Activated B cell treated with CpG ODN at 0.5 μM for 24 hours (primary cell): ENCODE measurements around the gene PTPN13. TPM values are rescaled to one million over a fixed set of nuclear protein-coding genes. Genes with fewer than 3 reads are reported as not detected.

Experiments used
- ATAC-seq: fragments of 200-7000 bp; cut with Tn5 transposase; one replicate; pipeline ENCODE4 v1.10.0; 2021; ENCODE audit warnings: low read depth, mild to moderate bottlenecking, moderate library complexity
- CTCF ChIA-PET: fragments of 350-600 bp; sonication (Branson Sonifier 250); formaldehyde crosslinking; loops from one replicate; lab custom pipeline; 2021; ENCODE audit warnings: antibody characterized with exemption; lab: Charles Lee
- POLR2A ChIA-PET: fragments of 350-600 bp; sonication (Branson Sonifier 250); formaldehyde crosslinking; loops from one replicate; lab custom pipeline; 2021; ENCODE audit warnings: antibody characterized with exemption; lab: Charles Lee
- DNase-seq: peaks from one replicate; pipeline ENCODE4 v3.0.0; 2022
- H3K27ac Mint-ChIP-seq: one replicate; pipeline ENCODE4 v1.8.0; 2020; ENCODE audit warnings: mixed read lengths
- H3K27me3 Mint-ChIP-seq: one replicate; pipeline ENCODE4 v1.8.0; 2021; ENCODE audit warnings: mixed read lengths
- H3K36me3 Mint-ChIP-seq: one replicate; pipeline ENCODE4 v1.8.0; 2021; ENCODE audit warnings: low read depth, mixed read lengths
- H3K4me1 Mint-ChIP-seq: one replicate; pipeline ENCODE4 v1.8.0; 2021; ENCODE audit warnings: mixed read lengths
- H3K4me3 Mint-ChIP-seq: one replicate; pipeline ENCODE4 v1.8.0; 2020; ENCODE audit warnings: mild to moderate bottlenecking, mixed read lengths
- H3K9me3 Mint-ChIP-seq: one replicate; pipeline ENCODE4 v1.8.0; 2020; ENCODE audit warnings: mixed read lengths
- intact Hi-C: fragments of 100-400 bp; cut with micrococcal nuclease; formaldehyde crosslinking; loops from one replicate; pipeline ENCODE4 v1.15.1; 2024
- total RNA-seq: library from RNA; stranded (reverse); gene quantifications from 2 replicates; pipeline ENCODE4 v1.2.3, GENCODE V29; 2022
- TF ChIP-seq, protein P1 (sequence below): fragments of 200-600 bp; IDR thresholded peaks from one replicate; pipeline ENCODE4 v1.8.0; 2022; ENCODE audit warnings: antibody characterized with exemption, mild to moderate bottlenecking

The PTPN13 gene
- total RNA-seq, 1 donor from 2014 or later = 0.07 TPM

- H3K4me3 Mint-ChIP-seq = no peak overlapping the region
- H3K4me1 Mint-ChIP-seq = no peaks in the 10 kb centered on the region
- no peak overlapping the region for H3K27ac Mint-ChIP-seq
- H3K9me3 Mint-ChIP-seq = no peaks in the 10 kb centered on the region
- H3K36me3 Mint-ChIP-seq = no peaks in the 10 kb centered on the region
- intact Hi-C loops = no loop called here
- TF ChIP-seq, protein P1, sequence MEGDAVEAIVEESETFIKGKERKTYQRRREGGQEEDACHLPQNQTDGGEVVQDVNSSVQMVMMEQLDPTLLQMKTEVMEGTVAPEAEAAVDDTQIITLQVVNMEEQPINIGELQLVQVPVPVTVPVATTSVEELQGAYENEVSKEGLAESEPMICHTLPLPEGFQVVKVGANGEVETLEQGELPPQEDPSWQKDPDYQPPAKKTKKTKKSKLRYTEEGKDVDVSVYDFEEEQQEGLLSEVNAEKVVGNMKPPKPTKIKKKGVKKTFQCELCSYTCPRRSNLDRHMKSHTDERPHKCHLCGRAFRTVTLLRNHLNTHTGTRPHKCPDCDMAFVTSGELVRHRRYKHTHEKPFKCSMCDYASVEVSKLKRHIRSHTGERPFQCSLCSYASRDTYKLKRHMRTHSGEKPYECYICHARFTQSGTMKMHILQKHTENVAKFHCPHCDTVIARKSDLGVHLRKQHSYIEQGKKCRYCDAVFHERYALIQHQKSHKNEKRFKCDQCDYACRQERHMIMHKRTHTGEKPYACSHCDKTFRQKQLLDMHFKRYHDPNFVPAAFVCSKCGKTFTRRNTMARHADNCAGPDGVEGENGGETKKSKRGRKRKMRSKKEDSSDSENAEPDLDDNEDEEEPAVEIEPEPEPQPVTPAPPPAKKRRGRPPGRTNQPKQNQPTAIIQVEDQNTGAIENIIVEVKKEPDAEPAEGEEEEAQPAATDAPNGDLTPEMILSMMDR = no peak
- peaks cover 2% of the 10 kb centered on the region for H3K27me3 Mint-ChIP-seq
- ATAC-seq = no peak
- ChIA-PET POLR2A (no interaction called here), CTCF (no interaction called here)
- no peak for DNase-seq
These were observed 184.1 kb downstream of the PTPN13 start for GRCh38 chr4:86778175-86778574.

DNA sequence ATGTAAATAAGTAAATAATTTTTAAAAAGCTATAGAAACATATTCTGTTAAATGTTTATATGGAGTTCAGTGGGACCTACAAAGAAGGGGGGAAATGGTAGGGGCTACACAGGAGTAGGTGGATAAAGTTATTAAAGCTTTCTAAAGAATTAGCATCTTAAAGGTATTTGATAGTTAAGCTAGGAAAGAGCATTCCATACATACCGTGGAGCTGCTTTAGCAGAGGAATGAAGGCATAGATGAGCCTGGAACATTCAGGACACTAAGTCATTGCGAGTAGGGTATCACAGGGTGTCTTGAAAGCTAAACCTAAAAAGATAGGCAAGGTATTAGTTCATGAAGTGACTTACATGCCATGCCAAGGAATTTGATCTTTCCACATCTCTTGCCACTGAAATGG is 194.7 kb downstream of the PTPN13 start:
- H3K4me1 Mint-ChIP-seq = no peaks in the 10 kb centered on the region
- intact Hi-C loops = no loop called here
- no peaks in the 10 kb centered on the region for H3K27me3 Mint-ChIP-seq
- DNase-seq (no peak), ATAC-seq (no peak)
- no peaks in the 10 kb centered on the region for H3K36me3 Mint-ChIP-seq
- no peak overlapping the region for H3K4me3 Mint-ChIP-seq
- CTCF ChIA-PET = no interaction called here
- POLR2A ChIA-PET = no interaction called here
- TF ChIP-seq, protein P1 = no peak
- H3K9me3 Mint-ChIP-seq = no peaks in the 10 kb centered on the region
- no peak overlapping the region for H3K27ac Mint-ChIP-seq

DNA sequence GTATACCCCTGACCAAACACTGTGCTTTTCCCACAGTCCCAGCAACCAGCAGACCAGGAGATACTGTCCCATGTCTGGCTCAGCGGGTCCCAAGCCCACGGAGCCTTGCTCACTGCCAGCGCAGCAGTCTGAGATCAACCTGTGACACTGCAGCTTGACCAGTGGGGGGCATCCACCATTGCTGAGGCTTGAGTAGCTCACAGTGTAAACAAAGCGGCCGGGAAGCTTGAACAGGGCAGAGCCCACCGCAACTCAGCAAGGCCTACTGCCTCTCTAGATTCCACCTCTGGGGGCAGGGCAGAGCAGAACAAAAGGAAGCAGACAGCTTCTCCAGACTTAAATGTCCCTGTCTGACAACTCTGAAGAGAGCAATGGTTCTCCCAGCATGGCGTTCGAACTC is 197.0 kb downstream of the PTPN13 start:
- H3K27me3 Mint-ChIP-seq = no peaks in the 10 kb centered on the region
- intact Hi-C loops = no loop called here
- ATAC-seq = no peak

DNA sequence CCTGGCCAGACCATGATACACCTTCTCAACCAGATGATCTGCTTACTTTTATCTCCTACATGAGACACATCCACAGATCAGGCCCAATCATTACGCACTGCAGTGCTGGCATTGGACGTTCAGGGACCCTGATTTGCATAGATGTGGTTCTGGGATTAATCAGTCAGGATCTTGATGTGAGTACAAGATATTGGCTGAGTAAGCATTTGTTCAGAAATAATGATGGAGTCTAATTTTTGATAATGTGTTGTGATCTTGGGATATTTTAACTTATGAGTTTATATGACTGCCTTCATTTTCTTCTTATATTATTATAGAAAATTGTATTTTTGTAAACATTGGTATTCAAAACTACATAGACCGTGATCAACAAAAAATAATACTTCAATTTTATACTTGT is 215.7 kb downstream of the PTPN13 start:
- intact Hi-C loops = no loop called here
- TF ChIP-seq, protein P1 = no peak
- no peak overlapping the region for H3K27ac Mint-ChIP-seq
- H3K4me1 Mint-ChIP-seq = no peaks in the 10 kb centered on the region
- CTCF ChIA-PET = no interaction called here
- H3K27me3 Mint-ChIP-seq = no peaks in the 10 kb centered on the region
- no peaks in the 10 kb centered on the region for H3K36me3 Mint-ChIP-seq
- no peak overlapping the region for H3K4me3 Mint-ChIP-seq
- ATAC-seq (no peak), DNase-seq (no peak)
- H3K9me3 Mint-ChIP-seq = no peaks in the 10 kb centered on the region
- POLR2A ChIA-PET = no interaction called here

More for the DNA sequence above, 197.0 kb downstream of the PTPN13 start:
- H3K4me1 Mint-ChIP-seq = no peaks in the 10 kb centered on the region
- TF ChIP-seq, protein P1 = no peak
- no peak overlapping the region for H3K4me3 Mint-ChIP-seq
- ChIA-PET CTCF (no interaction called here), POLR2A (no interaction called here)
- no peak overlapping the region for H3K27ac Mint-ChIP-seq
- no peak for DNase-seq
- H3K36me3 Mint-ChIP-seq = no peaks in the 10 kb centered on the region
- H3K9me3 Mint-ChIP-seq = peaks cover 5% of the 10 kb centered on the region

GRCh38 chr4:86810847-86811246 is 216.7 kb downstream of the PTPN13 start:
- DNase-seq (no peak), ATAC-seq (no peak)
- intact Hi-C loops = no loop called here
- Mint-ChIP-seq H3K36me3 (no peaks in the 10 kb centered on the region), H3K4me1 (no peaks in the 10 kb centered on the region), H3K27me3 (no peaks in the 10 kb centered on the region), H3K9me3 (peaks cover 4% of the 10 kb centered on the region), H3K4me3 (no peak overlapping the region), H3K27ac (no peak overlapping the region)
- TF ChIP-seq, protein P1 = no peak
- ChIA-PET CTCF (no interaction called here), POLR2A (no interaction called here)
